ENCODE measurements around the gene NOVA2.
"Not testable (repeated sequence)": the region's sequence is repeated elsewhere in the genome, so short reads cannot be mapped to it uniquely, and the experiment has no call there.

Gene NOVA2

DNA sequence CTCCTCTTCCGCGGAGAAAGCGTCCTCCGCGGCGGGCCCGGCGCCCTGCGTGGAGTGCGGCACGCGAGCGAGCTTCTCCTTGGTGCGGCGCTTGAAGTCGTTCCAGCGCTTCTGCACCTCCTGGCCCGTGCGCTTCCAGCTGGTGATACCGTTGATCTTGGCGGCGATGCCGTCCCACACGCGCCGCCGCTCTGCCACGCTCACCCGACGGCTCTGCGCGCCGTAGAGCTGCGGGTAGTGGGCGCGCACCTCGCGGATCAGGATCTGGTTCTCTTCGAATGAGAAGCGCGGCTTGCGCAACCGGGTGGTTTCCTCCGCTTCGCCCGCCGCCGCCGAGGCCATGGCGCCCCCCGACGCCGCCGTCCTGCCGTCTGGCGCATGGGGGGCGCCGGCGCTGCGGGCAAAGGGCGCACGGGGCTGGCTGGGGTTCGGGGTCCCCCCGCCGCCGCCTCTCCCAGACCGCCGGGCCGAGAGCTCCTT, 72.2 kb downstream of the NOVA2 start:
- no peak for DNase-seq (ENCODE audit: low spot score)
- ChIA-PET CTCF (interaction anchor here (0.6 to 1.2 kb wide), 2 partner anchors 159 to 176 kb away, joined by 3 read pairs; no protein-coding TSS in a partner anchor), POLR2A (ENCODE audit: low non-redundant PET) (no interaction called here)
- TF ChIP-seq, protein P1, sequence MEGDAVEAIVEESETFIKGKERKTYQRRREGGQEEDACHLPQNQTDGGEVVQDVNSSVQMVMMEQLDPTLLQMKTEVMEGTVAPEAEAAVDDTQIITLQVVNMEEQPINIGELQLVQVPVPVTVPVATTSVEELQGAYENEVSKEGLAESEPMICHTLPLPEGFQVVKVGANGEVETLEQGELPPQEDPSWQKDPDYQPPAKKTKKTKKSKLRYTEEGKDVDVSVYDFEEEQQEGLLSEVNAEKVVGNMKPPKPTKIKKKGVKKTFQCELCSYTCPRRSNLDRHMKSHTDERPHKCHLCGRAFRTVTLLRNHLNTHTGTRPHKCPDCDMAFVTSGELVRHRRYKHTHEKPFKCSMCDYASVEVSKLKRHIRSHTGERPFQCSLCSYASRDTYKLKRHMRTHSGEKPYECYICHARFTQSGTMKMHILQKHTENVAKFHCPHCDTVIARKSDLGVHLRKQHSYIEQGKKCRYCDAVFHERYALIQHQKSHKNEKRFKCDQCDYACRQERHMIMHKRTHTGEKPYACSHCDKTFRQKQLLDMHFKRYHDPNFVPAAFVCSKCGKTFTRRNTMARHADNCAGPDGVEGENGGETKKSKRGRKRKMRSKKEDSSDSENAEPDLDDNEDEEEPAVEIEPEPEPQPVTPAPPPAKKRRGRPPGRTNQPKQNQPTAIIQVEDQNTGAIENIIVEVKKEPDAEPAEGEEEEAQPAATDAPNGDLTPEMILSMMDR (conservative IDR thresholded peaks at IDR 0.05; ENCODE audit: low read depth) = no peak
- peak overlapping the region; percentile 85 for H3K27ac ChIP-seq

DNA sequence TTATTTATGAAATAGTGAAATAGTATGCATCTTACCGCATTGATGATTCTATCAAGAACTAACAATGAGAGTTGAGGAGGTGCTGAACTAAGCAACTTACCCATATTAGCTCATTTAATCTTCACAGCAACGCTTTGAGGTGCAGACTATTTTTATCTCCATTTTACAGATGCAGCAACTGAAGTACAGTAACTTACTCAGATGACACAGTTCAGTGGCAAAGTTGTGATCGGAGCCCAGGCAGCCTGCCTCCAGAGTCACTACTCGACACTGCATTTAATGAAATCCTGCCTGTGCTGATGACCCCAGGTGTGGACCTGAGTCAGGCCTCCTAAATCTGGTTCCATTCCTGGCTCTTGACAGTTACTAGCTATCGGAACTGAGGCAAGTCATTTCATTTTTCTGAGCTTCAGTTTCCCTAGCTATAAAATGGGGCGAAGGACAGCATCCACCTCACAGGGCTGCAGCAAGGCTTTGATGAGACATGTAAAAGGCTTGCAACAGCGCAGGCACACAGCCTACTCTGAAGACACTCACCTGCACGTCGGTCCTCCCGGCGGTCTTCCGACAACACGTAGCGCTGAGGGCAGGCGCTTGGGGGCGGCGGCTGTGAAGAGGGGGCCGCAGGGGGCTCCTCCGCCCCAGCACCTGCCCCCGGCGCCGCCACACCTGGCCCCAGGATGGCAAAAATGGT, 72.8 kb downstream of the NOVA2 start:
- no peak for DNase-seq (ENCODE audit: low spot score)
- CTCF ChIA-PET = interaction anchor here (0.6 to 1.2 kb wide), 3 partner anchors 11 to 176 kb away, joined by 3 to 4 read pairs (median 3); no protein-coding TSS in a partner anchor
- TF ChIP-seq, protein P1 (conservative IDR thresholded peaks at IDR 0.05; ENCODE audit: low read depth) = no peak
- POLR2A ChIA-PET (ENCODE audit: low non-redundant PET) = no interaction called here
- H3K27ac ChIP-seq = peak overlapping the region; percentile 85

DNA sequence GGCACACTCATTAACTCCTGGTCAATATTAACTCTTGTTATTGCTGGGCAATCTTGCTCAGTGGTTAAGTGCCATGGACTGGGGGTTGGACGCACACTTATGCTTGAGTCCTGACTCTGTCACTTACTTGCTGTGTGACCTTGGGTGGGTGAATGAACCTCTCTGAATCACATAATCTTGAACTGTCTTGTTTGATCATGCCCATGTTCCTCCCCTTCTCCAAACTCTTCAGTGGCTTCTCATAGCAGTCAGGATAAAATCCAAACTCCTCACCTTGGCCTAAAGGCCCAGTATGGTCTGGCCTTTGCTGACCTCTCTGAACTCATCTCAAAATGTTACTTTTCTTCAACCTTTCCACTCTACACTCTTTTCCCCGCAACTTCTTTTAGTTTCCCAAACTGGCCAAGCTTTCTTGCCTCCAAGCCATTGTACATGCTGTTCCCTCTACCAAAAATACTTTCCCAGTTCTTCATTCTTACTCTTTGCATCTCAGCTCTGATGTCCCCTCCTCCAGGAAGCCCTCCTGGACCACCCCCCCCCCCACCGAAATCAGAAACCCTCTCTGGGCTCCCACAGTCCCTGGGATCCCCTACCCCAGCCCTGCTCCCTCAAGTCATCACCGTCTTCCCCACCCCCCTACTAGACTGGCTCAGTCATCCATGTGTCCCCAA, 73.6 kb downstream of the NOVA2 start:
- POLR2A ChIA-PET (ENCODE audit: low non-redundant PET) = no interaction called here
- H3K27ac ChIP-seq = no peak overlapping the region
- DNase-seq (ENCODE audit: low spot score) = no peak
- CTCF ChIA-PET = interaction anchor here (0.6 kb wide), 1 partner anchor 10 kb away, joined by 4 read pairs; no protein-coding TSS in a partner anchor
- TF ChIP-seq, protein P1 (conservative IDR thresholded peaks at IDR 0.05; ENCODE audit: low read depth) = no peak

DNA sequence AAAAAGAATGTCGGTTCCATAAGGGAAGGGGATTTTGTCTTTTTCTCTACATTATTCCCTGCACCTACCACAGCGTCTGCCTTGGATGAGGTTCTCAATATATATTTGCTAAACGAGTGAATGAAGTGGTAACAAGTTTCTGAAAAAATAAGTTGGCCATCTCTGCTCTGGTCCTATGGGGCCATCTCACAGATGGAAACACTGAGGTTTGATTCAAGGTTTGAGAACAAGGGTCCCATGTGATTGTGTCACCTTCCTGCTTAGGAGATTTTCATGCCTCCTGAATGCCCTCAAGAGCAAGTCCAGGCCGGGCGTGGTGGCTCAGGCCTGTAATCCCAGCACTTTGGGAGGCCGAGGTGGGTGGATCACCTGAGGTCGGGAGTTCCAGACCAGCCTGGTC, 74.4 kb downstream of the NOVA2 start:
- ChIA-PET CTCF (no interaction called here), POLR2A (ENCODE audit: low non-redundant PET) (no interaction called here)
- TF ChIP-seq, protein P1 (conservative IDR thresholded peaks at IDR 0.05; ENCODE audit: low read depth) = no peak
- no peak for DNase-seq (ENCODE audit: low spot score)
- H3K27ac ChIP-seq = no peak overlapping the region

DNA sequence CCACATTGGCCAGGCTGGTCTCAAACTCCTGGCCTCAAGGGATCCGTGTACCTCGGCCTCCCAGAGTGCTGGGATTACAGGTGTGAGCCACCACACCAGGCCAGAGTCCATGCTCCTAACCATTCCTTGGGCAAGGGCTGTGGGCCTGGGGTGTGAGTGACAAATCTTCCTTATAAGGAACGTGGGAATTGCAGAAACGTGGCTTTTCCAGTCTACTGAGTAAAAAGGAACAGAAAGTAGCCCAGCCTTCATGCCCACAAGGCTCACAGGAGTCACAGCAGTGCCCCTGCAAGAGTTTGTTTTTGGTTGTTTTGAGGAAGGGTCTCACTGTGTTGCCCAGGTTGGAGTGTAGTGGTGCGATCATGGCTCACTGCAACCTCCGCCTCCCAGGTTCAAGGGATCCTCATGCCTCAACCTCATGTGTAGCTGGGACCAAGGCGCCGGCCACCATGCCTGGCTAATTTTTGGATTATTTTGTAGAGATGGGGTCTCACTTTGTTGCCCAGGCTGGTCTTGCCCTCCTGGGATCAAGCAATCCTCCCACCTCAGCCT, 76.3 kb downstream of the NOVA2 start:
- ChIA-PET CTCF (interaction anchor here (0.7 kb wide), 1 partner anchor 182 kb away, joined by 4 read pairs; no protein-coding TSS in a partner anchor), POLR2A (ENCODE audit: low non-redundant PET) (no interaction called here)
- no peak overlapping the region for H3K27ac ChIP-seq
- no peak for DNase-seq (ENCODE audit: low spot score)
- TF ChIP-seq, protein P1 (conservative IDR thresholded peaks at IDR 0.05; ENCODE audit: low read depth) = no peak

DNA sequence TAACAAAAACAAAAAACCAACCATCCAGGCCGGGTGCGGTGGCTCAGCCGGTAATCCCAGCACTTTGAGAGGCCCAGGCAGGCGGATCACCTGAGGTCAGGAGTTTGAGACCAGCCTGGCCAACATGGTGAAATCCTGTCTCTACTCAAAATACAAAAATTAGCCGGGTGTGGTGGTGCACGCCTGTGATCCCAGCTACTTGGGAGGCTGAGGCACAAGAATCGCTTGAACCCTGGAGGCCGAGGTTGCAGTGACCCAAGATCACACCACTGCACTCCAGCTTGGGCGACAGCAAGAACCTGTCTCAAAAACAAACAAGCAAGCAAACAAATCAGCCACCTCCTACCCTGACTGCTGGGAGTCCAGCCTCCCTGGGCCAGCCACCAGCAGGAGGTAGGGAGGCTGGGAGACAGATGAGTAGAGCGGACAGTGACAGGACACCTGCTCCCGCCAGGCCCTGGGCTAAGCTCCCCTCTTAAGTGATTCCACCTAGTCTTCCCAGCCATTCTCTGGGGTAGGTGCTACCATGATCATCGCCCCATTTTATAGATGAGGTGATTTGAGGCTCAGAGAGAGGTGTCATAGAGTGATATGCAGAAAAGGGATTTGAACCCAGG, 77.6 kb downstream of the NOVA2 start:
- H3K27ac ChIP-seq; DNase-seq (ENCODE audit: low spot score); POLR2A ChIA-PET (ENCODE audit: low non-redundant PET); CTCF ChIA-PET: not testable (repeated sequence)

Data from RWPE1 (cell line).